ENCODE data around the gene CRHR2.
A peak's percentile ranks its signal among the peaks of the same experiment; 100 is the strongest.

The CRHR2 gene

DNA sequence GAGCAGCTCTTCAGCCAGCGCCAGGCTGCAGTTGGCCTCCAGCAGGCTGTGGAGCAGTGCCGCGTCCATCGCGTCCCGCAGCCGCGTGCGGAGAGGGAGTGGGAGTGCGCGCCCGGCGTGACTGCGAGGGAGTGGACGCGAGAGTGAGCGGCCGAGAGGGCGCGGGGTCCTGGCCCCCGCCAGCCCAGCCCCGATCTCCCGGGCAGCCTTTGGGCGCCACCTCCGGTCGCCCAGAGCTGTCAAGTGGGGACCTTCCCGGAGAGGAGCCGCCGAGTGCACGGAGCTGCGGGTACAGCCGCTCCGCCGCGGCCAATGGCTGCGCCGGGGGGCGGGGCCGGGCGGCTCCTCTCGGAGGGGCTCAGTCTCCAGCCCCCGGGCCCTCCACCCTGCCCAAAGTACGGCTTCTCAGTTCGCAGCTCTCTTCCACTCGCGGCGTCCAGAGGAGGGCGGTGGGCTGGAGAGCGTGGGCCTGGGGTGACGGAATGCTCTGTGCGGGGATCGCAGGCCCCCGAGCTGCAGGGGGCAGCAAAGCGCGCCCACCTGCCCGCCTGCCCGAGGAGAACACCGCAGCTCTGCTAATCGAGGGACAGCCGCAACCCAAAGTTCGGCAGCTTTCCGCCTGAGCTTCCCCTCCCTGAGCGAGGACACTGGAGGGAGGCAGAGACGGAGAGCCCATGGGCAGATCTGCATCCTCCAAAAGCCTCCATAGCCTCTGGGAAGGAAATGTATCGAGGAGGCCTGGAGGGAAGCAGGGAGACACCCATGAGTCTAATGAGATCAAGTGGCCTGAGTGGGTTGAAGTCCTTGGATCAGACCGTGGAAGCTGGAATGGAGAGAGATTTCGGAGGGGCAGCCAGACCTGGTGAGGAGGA, at the start of gene CRHR2:
Gene CRHR2, minus strand, starts transcription at position 245 of the 872 bp plus-strand sequence. Its CDS starts 176 bp downstream, at position 69.
- no peak within 1 kb of the TSS for H3K27ac ChIP-seq (ENCODE audit: low read depth, low read length)
- no peaks in the 10 kb centered on the region for H3K36me3 ChIP-seq (ENCODE audit: insufficient read depth, low read length)
- H3K9me3 ChIP-seq (ENCODE audit: low read length), result no peaks in the 10 kb centered on the region
- H3K4me1 ChIP-seq (ENCODE audit: insufficient read depth, low read length), result peaks cover 13% of the 10 kb centered on the region
- peaks cover 30 to 56% of the 10 kb centered on the region in 2 donors for H3K27me3 ChIP-seq (ENCODE audit: control insufficient read depth in 1 of 2, insufficient read depth in 2 of 2, low read length in 2 of 2)
- no peak within 1 kb of the TSS for H3K9ac ChIP-seq (ENCODE audit: low read length)
- peak within 1 kb of the TSS; percentile 0 to 45 for H3K4me3 ChIP-seq (ENCODE audit: low read depth in 1 of 2, low read length in 2 of 2)

GRCh38 chr7:30731581-30731980, 49.3 kb upstream of the CRHR2 start:
- H3K36me3 ChIP-seq (ENCODE audit: insufficient read depth, low read length), result no peaks in the 10 kb centered on the region
- H3K4me3 ChIP-seq (ENCODE audit: low read depth in 1 of 2, low read length in 2 of 2), result no peak overlapping the region
- H3K9me3 ChIP-seq (ENCODE audit: low read length), result no peaks in the 10 kb centered on the region
- H3K4me1 ChIP-seq (ENCODE audit: insufficient read depth, low read length), result no peaks in the 10 kb centered on the region
- no peak overlapping the region for H3K27ac ChIP-seq (ENCODE audit: low read depth, low read length)
- no peak overlapping the region for H3K9ac ChIP-seq (ENCODE audit: low read length)
- H3K27me3 ChIP-seq (ENCODE audit: control insufficient read depth in 1 of 2, insufficient read depth in 2 of 2, low read length in 2 of 2), result no peaks in the 10 kb centered on the region

DNA sequence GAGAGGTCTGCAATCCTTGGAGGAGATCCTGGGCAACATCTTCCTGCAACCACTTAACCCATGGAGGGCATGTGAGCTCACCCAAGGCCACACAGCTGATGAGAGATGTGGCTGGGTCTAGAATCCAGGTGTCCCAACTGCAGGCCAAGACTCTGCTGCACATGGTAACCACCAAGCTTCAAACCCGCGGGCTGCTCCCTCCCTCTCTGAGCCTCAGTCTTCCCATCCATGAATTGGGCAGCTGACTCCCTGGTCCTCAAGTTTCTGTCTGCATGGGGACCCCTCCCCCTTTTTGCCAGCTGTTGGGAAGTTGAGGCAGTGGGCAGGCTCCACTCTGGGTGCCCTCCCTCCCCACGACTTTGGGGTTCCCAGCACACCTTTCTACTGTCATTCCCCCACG, 48.7 kb upstream of the CRHR2 start:
- no peak overlapping the region for H3K9ac ChIP-seq (ENCODE audit: low read length)
- H3K4me3 ChIP-seq (ENCODE audit: low read depth in 1 of 2, low read length in 2 of 2), result no peak overlapping the region
- H3K4me1 ChIP-seq (ENCODE audit: insufficient read depth, low read length), result no peaks in the 10 kb centered on the region
- H3K27ac ChIP-seq (ENCODE audit: low read depth, low read length), result no peak overlapping the region
- H3K9me3 ChIP-seq (ENCODE audit: low read length), result no peaks in the 10 kb centered on the region
- no peaks in the 10 kb centered on the region for H3K27me3 ChIP-seq (ENCODE audit: control insufficient read depth in 1 of 2, insufficient read depth in 2 of 2, low read length in 2 of 2)
- H3K36me3 ChIP-seq (ENCODE audit: insufficient read depth, low read length), result no peaks in the 10 kb centered on the region

- Histone ChIP-seq H3K9ac (ENCODE audit: low read length) (no peak overlapping the region), H3K36me3 (ENCODE audit: insufficient read depth, low read length) (no peaks in the 10 kb centered on the region), H3K27me3 (ENCODE audit: control insufficient read depth in 1 of 2, insufficient read depth in 2 of 2, low read length in 2 of 2) (no peaks in the 10 kb centered on the region), H3K4me1 (ENCODE audit: insufficient read depth, low read length) (no peaks in the 10 kb centered on the region), H3K4me3 (ENCODE audit: low read depth in 1 of 2, low read length in 2 of 2) (no peak overlapping the region), H3K27ac (ENCODE audit: low read depth, low read length) (no peak overlapping the region), H3K9me3 (ENCODE audit: low read length) (no peaks in the 10 kb centered on the region)
Measured at GRCh38 chr7:30730097-30730496, 47.8 kb upstream of the CRHR2 start.

GRCh38 chr7:30729642-30730041, 47.4 kb upstream of the CRHR2 start:
- no peaks in the 10 kb centered on the region for H3K27me3 ChIP-seq (ENCODE audit: control insufficient read depth in 1 of 2, insufficient read depth in 2 of 2, low read length in 2 of 2)
- H3K9ac ChIP-seq (ENCODE audit: low read length), result no peak overlapping the region
- H3K9me3 ChIP-seq (ENCODE audit: low read length), result no peaks in the 10 kb centered on the region
- no peak overlapping the region for H3K4me3 ChIP-seq (ENCODE audit: low read depth in 1 of 2, low read length in 2 of 2)
- H3K27ac ChIP-seq (ENCODE audit: low read depth, low read length), result no peak overlapping the region
- H3K36me3 ChIP-seq (ENCODE audit: insufficient read depth, low read length), result no peaks in the 10 kb centered on the region
- no peaks in the 10 kb centered on the region for H3K4me1 ChIP-seq (ENCODE audit: insufficient read depth, low read length)

- Histone ChIP-seq H3K27me3 (ENCODE audit: control insufficient read depth in 1 of 2, insufficient read depth in 2 of 2, low read length in 2 of 2) (no peaks in the 10 kb centered on the region), H3K36me3 (ENCODE audit: insufficient read depth, low read length) (no peaks in the 10 kb centered on the region), H3K27ac (ENCODE audit: low read depth, low read length) (no peak overlapping the region), H3K9me3 (ENCODE audit: low read length) (no peaks in the 10 kb centered on the region), H3K4me1 (ENCODE audit: insufficient read depth, low read length) (no peaks in the 10 kb centered on the region), H3K4me3 (ENCODE audit: low read depth in 1 of 2, low read length in 2 of 2) (no peak overlapping the region), H3K9ac (ENCODE audit: low read length) (no peak overlapping the region)
Measured at GRCh38 chr7:30728591-30729100, 46.4 kb upstream of the CRHR2 start.

GRCh38 chr7:30727061-30727945, 45.0 kb upstream of the CRHR2 start:
- no peaks in the 10 kb centered on the region for H3K9me3 ChIP-seq (ENCODE audit: low read length)
- H3K27ac ChIP-seq (ENCODE audit: low read depth, low read length), result no peak overlapping the region
- no peak overlapping the region for H3K4me3 ChIP-seq (ENCODE audit: low read depth in 1 of 2, low read length in 2 of 2)
- no peaks in the 10 kb centered on the region for H3K4me1 ChIP-seq (ENCODE audit: insufficient read depth, low read length)
- no peaks in the 10 kb centered on the region for H3K36me3 ChIP-seq (ENCODE audit: insufficient read depth, low read length)
- no peak overlapping the region for H3K9ac ChIP-seq (ENCODE audit: low read length)
- no peaks in the 10 kb centered on the region for H3K27me3 ChIP-seq (ENCODE audit: control insufficient read depth in 1 of 2, insufficient read depth in 2 of 2, low read length in 2 of 2)

- Histone ChIP-seq H3K4me1 (ENCODE audit: insufficient read depth, low read length) (no peaks in the 10 kb centered on the region), H3K36me3 (ENCODE audit: insufficient read depth, low read length) (no peaks in the 10 kb centered on the region), H3K27ac (ENCODE audit: low read depth, low read length) (no peak overlapping the region), H3K27me3 (ENCODE audit: control insufficient read depth in 1 of 2, insufficient read depth in 2 of 2, low read length in 2 of 2) (no peaks in the 10 kb centered on the region), H3K9ac (ENCODE audit: low read length) (no peak overlapping the region), H3K9me3 (ENCODE audit: low read length) (no peaks in the 10 kb centered on the region), H3K4me3 (ENCODE audit: low read depth in 1 of 2, low read length in 2 of 2) (no peak overlapping the region)
Measured at GRCh38 chr7:30726296-30727006, 44.2 kb upstream of the CRHR2 start.

DNA sequence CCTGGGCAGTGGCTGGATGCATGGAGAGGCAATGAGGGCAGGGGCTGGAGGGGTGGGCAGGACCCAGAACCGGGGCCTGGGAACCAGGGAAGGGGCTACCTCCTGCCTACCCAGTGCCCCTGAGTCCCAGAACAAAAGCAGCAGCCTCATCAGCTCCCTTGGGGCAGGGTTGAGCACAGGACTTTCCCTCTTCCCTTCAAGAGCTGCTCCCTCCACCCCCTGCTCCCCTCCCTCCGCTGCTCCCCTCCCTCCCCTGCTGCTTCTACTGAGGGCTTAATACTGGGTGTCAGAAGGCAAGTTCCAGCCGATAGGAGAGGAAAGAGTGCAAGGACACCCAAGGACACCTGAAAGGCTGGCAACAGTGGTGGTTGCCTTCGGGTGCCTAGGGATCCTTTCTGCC, 41.5 kb upstream of the CRHR2 start:
- H3K27ac ChIP-seq (ENCODE audit: low read depth, low read length), result no peak overlapping the region
- H3K9ac ChIP-seq (ENCODE audit: low read length), result no peak overlapping the region
- no peaks in the 10 kb centered on the region for H3K36me3 ChIP-seq (ENCODE audit: insufficient read depth, low read length)
- no peaks in the 10 kb centered on the region for H3K27me3 ChIP-seq (ENCODE audit: control insufficient read depth in 1 of 2, insufficient read depth in 2 of 2, low read length in 2 of 2)
- no peak overlapping the region for H3K4me3 ChIP-seq (ENCODE audit: low read depth in 1 of 2, low read length in 2 of 2)
- H3K4me1 ChIP-seq (ENCODE audit: insufficient read depth, low read length), result no peaks in the 10 kb centered on the region
- no peaks in the 10 kb centered on the region for H3K9me3 ChIP-seq (ENCODE audit: low read length)

- H3K9ac ChIP-seq (ENCODE audit: low read length), result no peak overlapping the region
- no peaks in the 10 kb centered on the region for H3K9me3 ChIP-seq (ENCODE audit: low read length)
- no peak overlapping the region for H3K4me3 ChIP-seq (ENCODE audit: low read depth in 1 of 2, low read length in 2 of 2)
- H3K27ac ChIP-seq (ENCODE audit: low read depth, low read length), result no peak overlapping the region
- no peaks in the 10 kb centered on the region for H3K27me3 ChIP-seq (ENCODE audit: control insufficient read depth in 1 of 2, insufficient read depth in 2 of 2, low read length in 2 of 2)
- no peaks in the 10 kb centered on the region for H3K4me1 ChIP-seq (ENCODE audit: insufficient read depth, low read length)
- H3K36me3 ChIP-seq (ENCODE audit: insufficient read depth, low read length), result no peaks in the 10 kb centered on the region
Measured at GRCh38 chr7:30722671-30723070, 40.4 kb upstream of the CRHR2 start.

- H3K27ac ChIP-seq (ENCODE audit: low read depth, low read length), result no peak overlapping the region
- H3K9me3 ChIP-seq (ENCODE audit: low read length), result no peaks in the 10 kb centered on the region
- H3K4me3 ChIP-seq (ENCODE audit: low read depth in 1 of 2, low read length in 2 of 2), result no peak overlapping the region
- H3K27me3 ChIP-seq (ENCODE audit: control insufficient read depth in 1 of 2, insufficient read depth in 2 of 2, low read length in 2 of 2), result no peaks in the 10 kb centered on the region
- H3K9ac ChIP-seq (ENCODE audit: low read length), result no peak overlapping the region
- no peaks in the 10 kb centered on the region for H3K4me1 ChIP-seq (ENCODE audit: insufficient read depth, low read length)
- H3K36me3 ChIP-seq (ENCODE audit: insufficient read depth, low read length), result no peaks in the 10 kb centered on the region
Measured at GRCh38 chr7:30722187-30722586, 39.9 kb upstream of the CRHR2 start.
